IPS-18c (cell line): ENCODE results near the gene NAALADL1.

Experiments used
- H3K4me3 ChIP-seq: 2 replicates; pipeline ENCODE4 v1.7.0; 2013; ENCODE audit warnings: low read depth, mild to moderate bottlenecking, low read length, moderate library complexity; ENCODE audit not compliant: insufficient read depth
- H3K9me3 ChIP-seq: one replicate; pipeline ENCODE4 v1.6.1; 2013; ENCODE audit warnings: mild to moderate bottlenecking, low read length, moderate library complexity; ENCODE audit not compliant: control insufficient read depth, insufficient read depth

NAALADL1 gene

GRCh38 chr11:65059959-65060824 lies 1.8 kb upstream of the NAALADL1 start:
- Histone ChIP-seq H3K9me3 (peaks cover 2% of the 10 kb centered on the region), H3K4me3 (no peak overlapping the region)

GRCh38 chr11:65059523-65059922 lies 1.2 kb upstream of the NAALADL1 start:
- H3K9me3 ChIP-seq, result peaks cover 2% of the 10 kb centered on the region
- no peak overlapping the region for H3K4me3 ChIP-seq

- no peak overlapping the region for H3K4me3 ChIP-seq
- H3K9me3 ChIP-seq, result peaks cover 2% of the 10 kb centered on the region
These were observed 341 bp downstream of the NAALADL1 start for GRCh38 chr11:65058012-65058411.

GRCh38 chr11:65057526-65057925 lies 827 bp downstream of the NAALADL1 start:
- Histone ChIP-seq H3K4me3 (no peak overlapping the region), H3K9me3 (peaks cover 2% of the 10 kb centered on the region)

- H3K4me3 ChIP-seq, result no peak overlapping the region
- H3K9me3 ChIP-seq, result peaks cover 2% of the 10 kb centered on the region
These were observed 1.4 kb downstream of the NAALADL1 start for GRCh38 chr11:65056999-65057398.

GRCh38 chr11:65055538-65055937 lies 2.8 kb downstream of the NAALADL1 start:
- H3K9me3 ChIP-seq, result peaks cover 1% of the 10 kb centered on the region

GRCh38 chr11:65053827-65054508 lies 4.4 kb downstream of the NAALADL1 start:
- H3K9me3 ChIP-seq, result no peaks in the 10 kb centered on the region
- no peak overlapping the region for H3K4me3 ChIP-seq

More at GRCh38 chr11:65055538-65055937, 2.8 kb downstream of the NAALADL1 start:
- no peak overlapping the region for H3K4me3 ChIP-seq

GRCh38 chr11:65051398-65051858 lies 6.9 kb downstream of the NAALADL1 start:
- H3K4me3 ChIP-seq, result no peak overlapping the region
- H3K9me3 ChIP-seq, result no peaks in the 10 kb centered on the region

GRCh38 chr11:65047581-65048422 lies 10.6 kb downstream of the NAALADL1 start:
- Histone ChIP-seq H3K9me3 (no peaks in the 10 kb centered on the region), H3K4me3 (no peak overlapping the region)

GRCh38 chr11:65045728-65046127 lies 12.6 kb downstream of the NAALADL1 start:
- H3K9me3 ChIP-seq, result no peaks in the 10 kb centered on the region
- H3K4me3 ChIP-seq, result no peak overlapping the region

GRCh38 chr11:65045061-65045460 lies 13.3 kb downstream of the NAALADL1 start:
- Histone ChIP-seq H3K4me3 (no peak overlapping the region), H3K9me3 (no peaks in the 10 kb centered on the region)

GRCh38 chr11:65043881-65044501 lies 14.4 kb downstream of the NAALADL1 start:
- H3K9me3 ChIP-seq, result no peaks in the 10 kb centered on the region
- H3K4me3 ChIP-seq, result no peak overlapping the region; the same call in 1 of the 2 replicates

GRCh38 chr11:65042891-65043290 lies 15.5 kb downstream of the NAALADL1 start:
- Histone ChIP-seq H3K4me3 (no peak overlapping the region), H3K9me3 (no peaks in the 10 kb centered on the region)

- Histone ChIP-seq H3K4me3 (peak within 1 kb of the TSS; percentile 80), H3K9me3 (no peaks in the 10 kb centered on the region)
These were observed 17.3 kb downstream of the NAALADL1 start, which contains the start of gene SAC3D1 for GRCh38 chr11:65040847-65041622. TSS of gene SAC3D1 (plus strand) at chr11:65041210. CDS start at chr11:65041293, 83 bp downstream.

- H3K4me3 ChIP-seq, result peak overlapping the region; percentile 80; the same call in 1 of the 2 replicates
- no peaks in the 10 kb centered on the region for H3K9me3 ChIP-seq
These were observed 17.9 kb downstream of the NAALADL1 start for GRCh38 chr11:65040520-65040846.

GRCh38 chr11:65036931-65037330 lies 21.4 kb downstream of the NAALADL1 start:
- Histone ChIP-seq H3K4me3 (no peak overlapping the region), H3K9me3 (no peaks in the 10 kb centered on the region)
